GM19463 (cell line): ENCODE data around the gene MYO9B.

Source experiments
- ATAC-seq: cut with Tn5 transposase; IDR thresholded peaks from one replicate; pipeline ENCODE4 v1.9.1; 2021; ENCODE audit warnings: mild to moderate bottlenecking, moderate library complexity; ENCODE audit not compliant: unreplicated experiment

MYO9B gene

DNA sequence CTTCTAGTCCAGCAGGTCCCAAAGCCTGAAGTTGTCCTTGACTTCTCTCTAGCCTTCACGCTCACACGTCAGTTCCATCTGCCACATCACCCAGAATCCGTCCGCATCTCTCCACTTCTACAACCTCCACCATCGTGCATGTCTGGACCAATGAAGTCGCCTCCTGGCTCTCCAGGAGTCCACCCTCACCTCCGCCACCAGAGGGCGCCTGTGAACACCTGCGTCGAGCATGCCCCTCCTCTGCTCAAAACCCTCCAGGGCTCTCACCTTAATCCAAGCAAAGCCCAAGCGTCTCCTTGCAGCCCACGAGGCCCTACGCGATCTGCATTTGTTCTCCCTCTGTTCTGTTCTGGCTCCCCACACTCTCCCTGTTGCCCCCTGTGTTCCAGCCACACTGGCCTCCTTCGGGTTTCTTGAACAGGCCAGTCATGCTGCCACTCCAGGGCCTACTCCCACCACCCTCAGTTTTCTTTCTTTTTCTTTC lies 185.3 kb downstream of the MYO9B start:
- ATAC-seq, result peak; percentile 76

DNA sequence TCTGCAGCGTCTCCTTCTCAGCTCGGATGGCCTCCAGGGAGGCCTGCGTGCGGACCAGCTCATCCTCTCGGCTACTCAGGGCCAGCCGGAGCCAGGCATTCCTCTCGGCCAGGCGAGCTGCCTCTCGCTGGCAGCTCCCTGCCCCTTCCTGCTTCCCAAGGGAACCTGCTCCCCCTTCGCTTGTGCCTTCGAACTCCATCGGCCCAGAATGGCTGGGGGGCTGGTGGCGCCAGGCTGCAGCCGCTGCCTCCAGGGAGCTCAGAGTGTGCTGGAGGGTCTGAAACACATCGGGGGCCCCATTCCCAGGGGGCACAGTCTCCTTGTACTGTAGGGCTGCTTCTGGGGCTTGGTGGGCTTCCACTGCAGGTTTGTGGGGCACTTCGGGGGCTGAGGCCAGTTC lies 187.0 kb downstream of the MYO9B start:
- no peak for ATAC-seq
